GM06990 (cell line): Measurements from ENCODE around the gene NAA80.

Experiments used
- DNase-seq: peaks from one replicate; pipeline ENCODE4 v3.0.0-alpha.2; 2011; ENCODE audit not compliant: insufficient read length; ENCODE audit errors: extremely low read depth
- H3K27me3 ChIP-seq: replicated peaks from 2 replicates; pipeline ENCODE4 v1.6.0; 2011; ENCODE audit warnings: low read length; ENCODE audit not compliant: control insufficient read depth, insufficient read depth
- H3K36me3 ChIP-seq: 2 replicates; pipeline ENCODE4 v1.5.1; 2011; ENCODE audit warnings: low read length; ENCODE audit not compliant: control insufficient read depth, insufficient read depth
- H3K4me3 ChIP-seq: replicated peaks from 2 replicates; pipeline ENCODE4 v1.5.1; 2011; ENCODE audit warnings: low read depth, mild to moderate bottlenecking, control low read depth, low read length
- TF ChIP-seq, protein P1 (sequence below): IDR thresholded peaks from 2 replicates; pipeline ENCODE4 v1.5.1; 2011; ENCODE audit warnings: low read length, control low read depth, mild to moderate bottlenecking, inconsistent platforms; ENCODE audit not compliant: insufficient read depth, poor library complexity, severe bottlenecking

Gene NAA80

DNA sequence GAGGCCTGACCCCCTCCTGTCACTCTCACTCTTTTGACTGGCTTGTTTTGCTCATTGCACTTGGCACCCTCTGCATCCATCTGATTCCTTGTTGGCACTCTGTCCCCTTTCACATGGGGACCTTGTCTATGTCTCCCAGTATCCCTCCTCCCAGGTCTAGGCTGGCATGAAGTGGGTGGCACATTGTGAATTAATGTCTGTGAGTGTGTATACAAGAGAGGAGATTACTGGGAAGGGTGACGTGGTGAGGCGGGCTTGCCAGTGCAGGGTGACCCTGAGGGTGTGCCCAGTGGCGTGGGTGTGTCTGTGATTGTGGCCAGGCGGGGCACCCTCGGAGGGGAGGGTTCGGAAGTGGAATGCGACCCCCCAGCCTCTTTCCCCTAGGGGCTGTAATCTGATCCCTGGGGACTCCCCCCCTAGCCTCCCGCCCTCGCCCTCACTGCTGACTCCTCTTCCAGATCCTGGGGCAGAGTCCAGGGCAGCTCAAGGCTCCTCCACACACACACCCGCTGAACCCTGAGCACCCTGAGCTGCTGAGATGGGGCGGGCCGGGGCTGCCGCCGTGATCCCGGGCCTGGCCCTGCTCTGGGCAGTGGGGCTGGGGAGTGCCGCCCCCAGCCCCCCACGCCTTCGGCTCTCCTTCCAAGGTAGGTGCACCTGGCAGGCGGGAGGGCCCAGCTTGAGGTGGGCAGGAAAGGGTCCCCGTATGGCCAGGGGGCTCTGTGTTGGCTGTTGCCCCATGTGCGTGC is 30.3 kb downstream of the NAA80 start, which contains the start of gene SEMA3B:
SEMA3B (plus strand) TSS at position 445 of the 749 bp plus-strand sequence; CDS start at position 539, 94 bp downstream.
- no peak for DNase-seq
- TF ChIP-seq, protein P1, sequence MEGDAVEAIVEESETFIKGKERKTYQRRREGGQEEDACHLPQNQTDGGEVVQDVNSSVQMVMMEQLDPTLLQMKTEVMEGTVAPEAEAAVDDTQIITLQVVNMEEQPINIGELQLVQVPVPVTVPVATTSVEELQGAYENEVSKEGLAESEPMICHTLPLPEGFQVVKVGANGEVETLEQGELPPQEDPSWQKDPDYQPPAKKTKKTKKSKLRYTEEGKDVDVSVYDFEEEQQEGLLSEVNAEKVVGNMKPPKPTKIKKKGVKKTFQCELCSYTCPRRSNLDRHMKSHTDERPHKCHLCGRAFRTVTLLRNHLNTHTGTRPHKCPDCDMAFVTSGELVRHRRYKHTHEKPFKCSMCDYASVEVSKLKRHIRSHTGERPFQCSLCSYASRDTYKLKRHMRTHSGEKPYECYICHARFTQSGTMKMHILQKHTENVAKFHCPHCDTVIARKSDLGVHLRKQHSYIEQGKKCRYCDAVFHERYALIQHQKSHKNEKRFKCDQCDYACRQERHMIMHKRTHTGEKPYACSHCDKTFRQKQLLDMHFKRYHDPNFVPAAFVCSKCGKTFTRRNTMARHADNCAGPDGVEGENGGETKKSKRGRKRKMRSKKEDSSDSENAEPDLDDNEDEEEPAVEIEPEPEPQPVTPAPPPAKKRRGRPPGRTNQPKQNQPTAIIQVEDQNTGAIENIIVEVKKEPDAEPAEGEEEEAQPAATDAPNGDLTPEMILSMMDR, result no peak
- Histone ChIP-seq H3K4me3 (no peak within 1 kb of the TSS), H3K27me3 (no peaks in the 10 kb centered on the region; the same call in 1 of the 2 replicates), H3K36me3 (no peaks in the 10 kb centered on the region)

DNA sequence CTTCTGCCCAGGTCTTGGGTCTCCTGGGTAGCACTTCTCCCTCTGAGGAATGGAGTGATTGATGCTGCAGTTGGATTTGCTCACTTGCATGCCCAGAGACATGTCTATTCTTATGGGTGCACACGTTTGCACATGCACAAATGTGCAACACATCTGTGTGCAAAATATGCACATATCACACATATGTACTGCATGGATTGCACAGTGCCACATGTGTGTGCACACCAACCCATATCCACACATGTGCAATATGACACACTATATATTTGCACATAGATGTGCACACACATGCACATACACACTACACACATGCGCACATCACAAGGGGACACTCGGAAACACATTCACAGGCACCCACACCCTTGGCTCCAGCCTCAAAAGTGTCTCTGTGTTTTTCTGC is 30.9 kb downstream of the NAA80 start:
- Histone ChIP-seq H3K27me3 (no peaks in the 10 kb centered on the region), H3K4me3 (no peak overlapping the region), H3K36me3 (no peaks in the 10 kb centered on the region)
- DNase-seq, result no peak
- TF ChIP-seq, protein P1, result no peak

DNA sequence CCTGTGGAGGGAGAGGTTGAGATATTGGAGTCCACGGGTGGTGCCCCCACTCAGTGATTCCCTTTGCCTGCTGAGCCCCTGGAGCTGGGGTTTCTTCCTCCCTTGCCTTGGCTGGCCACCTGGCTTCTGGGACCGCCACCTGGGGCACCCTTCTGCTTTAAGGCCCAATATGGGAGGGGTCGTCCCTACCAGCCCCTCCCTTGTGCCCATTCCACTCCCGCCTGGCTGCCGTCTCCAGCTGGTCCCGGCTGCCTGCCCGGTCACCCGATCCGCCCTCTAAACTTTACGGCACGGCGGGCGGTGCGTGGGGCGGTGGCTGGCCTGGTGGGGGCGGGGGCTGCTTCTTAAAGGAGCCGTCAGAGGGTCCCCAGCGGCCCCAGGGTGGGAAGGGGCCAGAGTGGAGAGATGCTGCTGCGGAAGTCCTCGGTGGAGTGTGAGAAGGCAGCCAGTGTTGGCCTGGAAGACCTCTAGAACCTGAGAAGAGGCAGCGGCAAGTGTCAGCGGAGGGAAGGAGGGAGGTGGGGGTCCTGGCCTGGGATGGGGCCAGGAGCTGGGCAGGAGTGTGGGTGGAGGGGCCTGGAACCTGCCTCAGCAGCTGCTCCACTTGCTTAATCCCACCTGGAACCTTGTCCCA is 31.8 kb downstream of the NAA80 start:
- Histone ChIP-seq H3K4me3 (no peak overlapping the region), H3K27me3 (no peaks in the 10 kb centered on the region)
- DNase-seq, result no peak

DNA sequence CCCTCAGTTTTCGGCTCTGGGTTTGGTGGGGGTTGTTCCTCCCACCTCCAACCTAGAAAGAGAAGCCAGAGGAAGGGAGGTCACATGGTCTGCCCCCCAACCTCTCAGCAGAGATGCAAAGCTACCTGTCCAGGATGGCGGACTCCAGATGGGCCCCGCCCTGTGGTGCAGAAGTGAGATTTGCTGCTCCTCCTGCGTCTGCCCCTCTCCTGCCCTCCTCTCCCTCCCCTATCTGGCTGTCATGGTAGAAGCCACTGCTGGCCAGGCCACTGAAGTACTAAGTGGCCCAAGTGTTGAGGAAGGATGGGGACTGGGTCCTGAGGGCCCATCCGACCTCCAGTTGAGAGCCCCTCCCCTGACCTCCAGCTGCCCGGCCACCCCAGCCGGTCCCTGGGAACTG is 32.4 kb downstream of the NAA80 start:
- TF ChIP-seq, protein P1, result no peak
- DNase-seq, result no peak
- H3K4me3 ChIP-seq, result no peak overlapping the region
- H3K27me3 ChIP-seq, result no peaks in the 10 kb centered on the region
- no peaks in the 10 kb centered on the region for H3K36me3 ChIP-seq

More for the DNA sequence above, 31.8 kb downstream of the NAA80 start:
- H3K36me3 ChIP-seq, result no peaks in the 10 kb centered on the region
- TF ChIP-seq, protein P1, result no peak

DNA sequence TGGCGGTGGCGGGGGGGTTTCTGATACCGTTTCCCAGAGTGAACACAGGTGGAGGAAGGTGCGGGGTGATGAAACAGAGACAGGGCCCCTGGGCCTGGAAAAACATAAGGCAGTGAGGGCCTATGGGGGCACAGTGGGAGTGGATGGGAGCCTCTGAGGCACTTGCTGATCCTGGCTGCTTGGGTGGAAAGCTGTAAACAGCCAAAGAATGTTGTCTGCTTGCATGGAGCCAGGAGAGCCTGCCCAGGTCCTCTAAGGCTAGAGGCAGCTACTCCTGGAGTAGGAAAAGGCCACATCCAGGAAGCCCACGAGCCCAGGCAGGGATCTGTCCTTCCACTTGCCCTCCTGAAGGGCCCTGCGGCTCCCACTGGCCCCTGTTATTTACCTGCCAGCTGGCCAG is 33.2 kb downstream of the NAA80 start:
- Histone ChIP-seq H3K4me3 (no peak overlapping the region), H3K36me3 (no peaks in the 10 kb centered on the region), H3K27me3 (no peaks in the 10 kb centered on the region)
- TF ChIP-seq, protein P1, result no peak
- no peak for DNase-seq
